ENCODE data around the gene ESF1.

DNA sequence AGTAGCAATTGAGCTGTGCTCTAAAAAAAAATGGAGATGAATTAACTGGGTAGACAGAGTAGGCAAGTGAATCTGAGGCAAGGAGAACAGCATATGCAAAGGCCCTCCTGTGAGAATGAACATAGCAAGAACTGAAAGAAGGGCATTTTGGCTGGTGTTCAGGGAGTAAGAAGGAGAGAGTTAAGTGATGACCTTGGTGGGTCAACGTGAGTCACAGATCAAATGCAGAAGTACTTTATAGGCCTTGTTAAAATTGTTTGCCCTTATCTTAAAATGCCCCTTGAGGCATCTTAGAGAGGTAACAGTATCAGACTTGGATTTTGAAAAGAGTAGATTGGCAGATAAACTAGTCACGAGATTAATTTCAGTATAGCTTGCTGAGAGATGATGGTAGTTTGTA is 24.7 kb upstream of the ESF1 start:
- TF ChIP-seq POLR2A (IDR thresholded peaks at IDR 0.05) = no peak
- TF ChIP-seq, protein P1, sequence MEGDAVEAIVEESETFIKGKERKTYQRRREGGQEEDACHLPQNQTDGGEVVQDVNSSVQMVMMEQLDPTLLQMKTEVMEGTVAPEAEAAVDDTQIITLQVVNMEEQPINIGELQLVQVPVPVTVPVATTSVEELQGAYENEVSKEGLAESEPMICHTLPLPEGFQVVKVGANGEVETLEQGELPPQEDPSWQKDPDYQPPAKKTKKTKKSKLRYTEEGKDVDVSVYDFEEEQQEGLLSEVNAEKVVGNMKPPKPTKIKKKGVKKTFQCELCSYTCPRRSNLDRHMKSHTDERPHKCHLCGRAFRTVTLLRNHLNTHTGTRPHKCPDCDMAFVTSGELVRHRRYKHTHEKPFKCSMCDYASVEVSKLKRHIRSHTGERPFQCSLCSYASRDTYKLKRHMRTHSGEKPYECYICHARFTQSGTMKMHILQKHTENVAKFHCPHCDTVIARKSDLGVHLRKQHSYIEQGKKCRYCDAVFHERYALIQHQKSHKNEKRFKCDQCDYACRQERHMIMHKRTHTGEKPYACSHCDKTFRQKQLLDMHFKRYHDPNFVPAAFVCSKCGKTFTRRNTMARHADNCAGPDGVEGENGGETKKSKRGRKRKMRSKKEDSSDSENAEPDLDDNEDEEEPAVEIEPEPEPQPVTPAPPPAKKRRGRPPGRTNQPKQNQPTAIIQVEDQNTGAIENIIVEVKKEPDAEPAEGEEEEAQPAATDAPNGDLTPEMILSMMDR (IDR thresholded peaks at IDR 0.05) = no peak

Data from esophagus squamous epithelium (tissue), 4 donors.